NCI-H345 treated with DMSO at 0.1 percent for 48 hours (cell line): ENCODE results near the gene DDX4.

Experiments
- DNase-seq: peaks from one replicate; lab custom pipeline; 2025; ENCODE audit not compliant: unreplicated experiment; lab: John Stamatoyannopoulos, UW

DDX4 gene

DNA sequence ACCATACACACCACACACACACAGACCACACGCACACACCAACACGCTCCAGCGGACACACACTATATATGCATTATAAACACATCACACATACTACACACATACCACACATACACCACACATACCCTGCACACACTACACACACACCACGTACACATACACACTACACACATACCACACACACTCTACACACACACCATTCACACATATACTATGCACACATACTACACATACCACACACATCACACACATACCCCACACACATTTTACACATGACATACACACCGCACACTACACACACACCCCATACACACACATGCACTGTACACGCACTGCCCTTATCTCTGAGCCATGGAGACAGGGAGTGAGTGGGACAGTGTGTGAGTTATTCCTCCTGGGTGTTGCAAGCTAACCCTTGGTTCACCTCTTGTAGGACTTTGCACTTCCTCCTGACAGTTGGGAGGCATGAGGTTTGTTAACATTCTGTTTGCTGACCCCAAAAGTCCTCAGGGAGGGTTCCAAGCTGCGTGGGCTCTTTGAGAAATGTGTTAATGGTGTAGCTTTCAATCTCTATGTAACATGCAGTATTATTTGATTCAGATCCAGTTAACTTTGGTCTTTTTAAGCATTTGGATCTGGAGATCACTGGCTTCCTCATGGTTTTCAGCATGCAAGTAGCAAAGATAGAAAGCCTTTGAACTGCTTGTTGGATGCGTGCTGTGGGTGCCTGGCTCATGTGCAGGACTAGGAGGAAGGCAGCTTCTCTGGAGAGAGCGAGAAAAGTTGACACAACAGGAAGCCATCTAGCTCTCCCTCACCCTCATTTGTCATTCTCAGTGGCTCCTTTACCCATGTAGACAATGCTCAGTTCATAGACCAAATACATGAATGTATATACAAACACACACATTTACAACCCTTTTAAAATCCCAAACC, 127.0 kb downstream of the DDX4 start:
- DNase-seq: no peak

GRCh38 chr5:55865831-55866230, 128.0 kb downstream of the DDX4 start:
- DNase-seq: no peak

- DNase-seq: no peak
These were observed 128.6 kb downstream of the DDX4 start for GRCh38 chr5:55866485-55866884.
